DND-41 (cell line): ENCODE data around the gene MBTPS1.
A peak's percentile ranks its signal among the peaks of the same experiment; 100 is the strongest.

Experiments used
- ATAC-seq: fragments of 200-7000 bp; cut with Tn5 transposase; 3 replicates; pipeline ENCODE4 v1.9.1; 2021; ENCODE audit warnings: low read depth; ENCODE audit not compliant: insufficient read depth
- DNase-seq: peaks from one replicate; pipeline ENCODE4 v3.0.0-alpha.2; 2020
- H2AFZ ChIP-seq: 2 replicates; pipeline ENCODE4 v1.6.0; 2012; ENCODE audit warnings: low read depth, low read length
- H3K27ac ChIP-seq: 2 replicates; pipeline ENCODE4 v1.5.1; 2012; ENCODE audit warnings: low read length, inconsistent platforms
- H3K27me3 ChIP-seq: fragments of 200-600 bp; sonication (generic); 2 replicates; pipeline ENCODE4 v1.6.0; 2012; ENCODE audit warnings: low read length, mild to moderate bottlenecking, inconsistent platforms; ENCODE audit not compliant: insufficient read depth, poor library complexity
- H3K36me3 ChIP-seq: 2 replicates; pipeline ENCODE4 v1.5.1; 2012; ENCODE audit warnings: low read length, inconsistent platforms; ENCODE audit not compliant: insufficient read depth
- H3K4me1 ChIP-seq: 2 replicates; pipeline ENCODE4 v1.5.1; 2012; ENCODE audit warnings: mild to moderate bottlenecking, low read length; ENCODE audit not compliant: insufficient read depth
- H3K4me2 ChIP-seq: 2 replicates; pipeline ENCODE4 v1.6.0; 2012; ENCODE audit warnings: mild to moderate bottlenecking, moderate library complexity, low read length, inconsistent platforms; ENCODE audit not compliant: insufficient read depth
- H3K4me3 ChIP-seq, 2 experiments: fragments of 200-600 bp in 1 of 2; shearing (Covaris generic) in 1 of 2; 2 replicates each; pipeline ENCODE4 v1.5.1; 2012 to 2016; ENCODE audit warnings: inconsistent platforms in 2 of 2, low read length in 2 of 2, mild to moderate bottlenecking in 2 of 2, low read depth in 1 of 2, moderate library complexity in 1 of 2
- H3K79me2 ChIP-seq: 2 replicates; pipeline ENCODE4 v1.6.0; 2012; ENCODE audit warnings: low read length, inconsistent platforms; ENCODE audit not compliant: insufficient read depth
- H3K9ac ChIP-seq: 2 replicates; pipeline ENCODE4 v1.6.0; 2012; ENCODE audit warnings: low read depth, mild to moderate bottlenecking, inconsistent platforms, low read length, moderate library complexity
- H3K9me3 ChIP-seq: 2 replicates; pipeline ENCODE4 v1.5.1; 2012; ENCODE audit warnings: low read length, moderate library complexity, mild to moderate bottlenecking, inconsistent platforms; ENCODE audit not compliant: insufficient read depth, severe bottlenecking
- H4K20me1 ChIP-seq: 2 replicates; pipeline ENCODE4 v1.6.0; 2012; ENCODE audit warnings: low read length; ENCODE audit not compliant: insufficient read depth
- EZH2 ChIP-seq: IDR thresholded peaks from 3 replicates; pipeline ENCODE4 v1.6.1; 2012; ENCODE audit warnings: borderline replicate concordance, low read depth, mild to moderate bottlenecking, moderate library complexity, low read length, inconsistent platforms; ENCODE audit not compliant: severe bottlenecking
- TF ChIP-seq, protein P1 (sequence below): IDR thresholded peaks from 2 replicates; pipeline ENCODE4 v1.5.1; 2012; ENCODE audit warnings: borderline replicate concordance, low read length, moderate library complexity, mild to moderate bottlenecking; ENCODE audit not compliant: poor library complexity, severe bottlenecking; ENCODE audit errors: extremely low read depth

Gene MBTPS1

DNA sequence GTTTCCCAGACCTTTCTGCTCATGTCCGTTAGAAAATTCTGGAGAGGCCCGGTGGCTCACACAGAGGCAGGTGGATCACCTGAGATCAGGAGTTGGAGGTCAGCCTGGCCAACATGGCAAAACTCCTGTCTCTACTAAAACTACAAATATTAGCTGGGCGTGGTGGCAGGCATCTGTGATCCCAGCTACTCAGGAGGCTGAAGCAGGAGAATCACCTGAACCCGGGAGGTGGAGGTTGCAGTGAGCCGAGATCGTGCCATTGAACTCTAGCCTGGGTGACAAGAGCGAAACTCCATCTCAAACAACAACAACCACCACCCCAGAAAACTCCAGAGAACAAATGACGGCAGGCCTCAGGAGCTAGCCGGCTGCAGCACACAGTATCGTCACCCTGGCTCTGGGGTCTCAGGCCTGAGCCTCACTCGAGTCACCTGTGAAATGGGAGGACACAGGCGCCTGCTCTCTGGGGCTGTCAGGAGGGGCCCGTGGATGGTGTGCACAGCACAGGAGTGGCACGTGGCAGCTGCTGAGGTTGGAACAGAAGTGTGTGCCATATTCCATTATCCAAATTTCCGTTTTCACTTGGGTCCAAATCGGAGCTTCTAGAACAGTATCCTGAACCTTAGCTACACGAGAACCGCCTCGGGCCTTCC lies 70.8 kb downstream of the MBTPS1 start:
- H3K9ac ChIP-seq, result no peak overlapping the region
- H3K27ac ChIP-seq, result no peak overlapping the region
- H3K27me3 ChIP-seq, result no peaks in the 10 kb centered on the region
- DNase-seq (no peak), ATAC-seq (no peak)
- no peaks in the 10 kb centered on the region for H3K79me2 ChIP-seq
- H3K4me1 ChIP-seq, result no peaks in the 10 kb centered on the region
- no peak overlapping the region for H3K4me3 ChIP-seq
- H3K9me3 ChIP-seq, result no peaks in the 10 kb centered on the region
- H3K36me3 ChIP-seq, result peaks cover 23% of the 10 kb centered on the region
- TF ChIP-seq, protein P1, sequence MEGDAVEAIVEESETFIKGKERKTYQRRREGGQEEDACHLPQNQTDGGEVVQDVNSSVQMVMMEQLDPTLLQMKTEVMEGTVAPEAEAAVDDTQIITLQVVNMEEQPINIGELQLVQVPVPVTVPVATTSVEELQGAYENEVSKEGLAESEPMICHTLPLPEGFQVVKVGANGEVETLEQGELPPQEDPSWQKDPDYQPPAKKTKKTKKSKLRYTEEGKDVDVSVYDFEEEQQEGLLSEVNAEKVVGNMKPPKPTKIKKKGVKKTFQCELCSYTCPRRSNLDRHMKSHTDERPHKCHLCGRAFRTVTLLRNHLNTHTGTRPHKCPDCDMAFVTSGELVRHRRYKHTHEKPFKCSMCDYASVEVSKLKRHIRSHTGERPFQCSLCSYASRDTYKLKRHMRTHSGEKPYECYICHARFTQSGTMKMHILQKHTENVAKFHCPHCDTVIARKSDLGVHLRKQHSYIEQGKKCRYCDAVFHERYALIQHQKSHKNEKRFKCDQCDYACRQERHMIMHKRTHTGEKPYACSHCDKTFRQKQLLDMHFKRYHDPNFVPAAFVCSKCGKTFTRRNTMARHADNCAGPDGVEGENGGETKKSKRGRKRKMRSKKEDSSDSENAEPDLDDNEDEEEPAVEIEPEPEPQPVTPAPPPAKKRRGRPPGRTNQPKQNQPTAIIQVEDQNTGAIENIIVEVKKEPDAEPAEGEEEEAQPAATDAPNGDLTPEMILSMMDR, result no peak
- TF ChIP-seq EZH2, result no peak
- H3K4me2 ChIP-seq, result no peak overlapping the region
- H4K20me1 ChIP-seq, result peaks cover 7% of the 10 kb centered on the region
- H2AFZ ChIP-seq, result no peak overlapping the region

DNA sequence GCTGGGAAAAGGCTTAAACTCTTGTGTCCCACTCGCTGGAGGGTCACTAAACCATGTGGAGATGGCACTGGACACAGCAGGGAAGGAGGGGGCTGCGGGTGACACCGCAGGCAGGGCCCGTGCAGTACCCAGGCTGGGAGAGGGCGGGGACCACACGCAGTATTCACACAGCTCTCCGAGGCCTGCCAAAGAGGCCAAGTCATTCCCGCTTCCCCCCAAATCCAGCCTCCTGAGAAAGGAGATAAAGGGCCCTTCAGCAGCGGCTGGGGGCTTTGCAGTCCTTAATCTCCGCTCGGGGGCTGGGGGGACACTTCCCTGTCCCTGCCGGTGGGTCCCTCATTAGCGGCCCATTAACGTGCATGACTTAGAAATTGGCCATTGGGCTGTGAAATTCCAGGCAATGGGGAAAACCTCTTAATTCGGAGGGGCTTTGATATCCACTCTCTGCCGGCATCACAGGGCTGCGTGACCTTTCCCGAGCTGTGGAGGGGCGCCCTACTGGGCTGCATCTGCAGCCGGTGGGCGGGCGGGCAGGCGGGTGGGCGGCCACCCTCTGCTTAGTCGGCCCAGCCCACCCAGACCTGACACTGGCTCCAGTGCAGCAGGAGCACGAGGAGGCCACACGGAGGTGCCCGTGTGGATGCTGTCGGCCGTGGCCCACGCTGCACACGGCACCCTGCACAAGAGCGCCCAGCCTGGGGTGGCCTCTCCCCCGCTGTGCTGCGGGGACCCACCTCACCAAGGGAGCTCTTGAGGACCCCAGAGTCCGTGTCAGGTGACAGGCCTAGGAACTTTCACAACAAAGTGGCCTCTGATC lies 71.5 kb downstream of the MBTPS1 start:
- no peaks in the 10 kb centered on the region for H3K4me1 ChIP-seq
- no peak overlapping the region for H2AFZ ChIP-seq
- H3K79me2 ChIP-seq, result no peaks in the 10 kb centered on the region
- H3K9me3 ChIP-seq, result no peaks in the 10 kb centered on the region
- ATAC-seq, result no peak; the same call in 2 of the 3 replicates
- TF ChIP-seq, protein P1, result no peak
- no peak for TF ChIP-seq EZH2
- H3K9ac ChIP-seq, result no peak overlapping the region
- no peaks in the 10 kb centered on the region for H3K27me3 ChIP-seq
- H3K4me2 ChIP-seq, result no peak overlapping the region
- peaks cover 7% of the 10 kb centered on the region for H4K20me1 ChIP-seq
- H3K36me3 ChIP-seq, result peaks cover 18% of the 10 kb centered on the region
- no peak overlapping the region for H3K4me3 ChIP-seq
- H3K27ac ChIP-seq, result no peak overlapping the region
- DNase-seq, result no peak

GRCh38 chr16:84044118-84044488 lies 72.6 kb downstream of the MBTPS1 start:
- H3K4me2 ChIP-seq, result no peak overlapping the region
- peaks cover 8% of the 10 kb centered on the region for H3K36me3 ChIP-seq
- peaks cover 7% of the 10 kb centered on the region for H4K20me1 ChIP-seq
- TF ChIP-seq, protein P1, result peak; percentile 43
- TF ChIP-seq EZH2, result no peak
- no peaks in the 10 kb centered on the region for H3K27me3 ChIP-seq
- no peaks in the 10 kb centered on the region for H3K79me2 ChIP-seq
- no peak for DNase-seq
- no peak overlapping the region for H3K9ac ChIP-seq
- H3K4me3 ChIP-seq, result no peak overlapping the region
- no peak overlapping the region for H2AFZ ChIP-seq
- no peak for ATAC-seq
- H3K9me3 ChIP-seq, result no peaks in the 10 kb centered on the region
- H3K4me1 ChIP-seq, result no peaks in the 10 kb centered on the region
- no peak overlapping the region for H3K27ac ChIP-seq
